A673 (cell line): Measurements from ENCODE around the gene COL5A1.

Experiments used
- EZH2 ChIP-seq: fragments of 200-600 bp; sonication (generic); IDR thresholded peaks from 2 replicates; pipeline ENCODE4 v1.6.1; 2017; ENCODE audit warnings: borderline replicate concordance, low read depth, mild to moderate bottlenecking, mixed read lengths, antibody characterized with exemption, low read length; ENCODE audit not compliant: poor library complexity, severe bottlenecking
- TF ChIP-seq, protein P1 (sequence below): fragments of 300-800, 200-600 bp; sonication (generic); conservative IDR thresholded peaks from 2 replicates; pipeline ENCODE4 v1.5.1; 2017; ENCODE audit warnings: low read depth, mild to moderate bottlenecking, antibody characterized with exemption, low read length, moderate library complexity, mixed read lengths

GRCh38 chr9:134733480-134734232, 92.1 kb downstream of the COL5A1 start:
- TF ChIP-seq, protein P1, sequence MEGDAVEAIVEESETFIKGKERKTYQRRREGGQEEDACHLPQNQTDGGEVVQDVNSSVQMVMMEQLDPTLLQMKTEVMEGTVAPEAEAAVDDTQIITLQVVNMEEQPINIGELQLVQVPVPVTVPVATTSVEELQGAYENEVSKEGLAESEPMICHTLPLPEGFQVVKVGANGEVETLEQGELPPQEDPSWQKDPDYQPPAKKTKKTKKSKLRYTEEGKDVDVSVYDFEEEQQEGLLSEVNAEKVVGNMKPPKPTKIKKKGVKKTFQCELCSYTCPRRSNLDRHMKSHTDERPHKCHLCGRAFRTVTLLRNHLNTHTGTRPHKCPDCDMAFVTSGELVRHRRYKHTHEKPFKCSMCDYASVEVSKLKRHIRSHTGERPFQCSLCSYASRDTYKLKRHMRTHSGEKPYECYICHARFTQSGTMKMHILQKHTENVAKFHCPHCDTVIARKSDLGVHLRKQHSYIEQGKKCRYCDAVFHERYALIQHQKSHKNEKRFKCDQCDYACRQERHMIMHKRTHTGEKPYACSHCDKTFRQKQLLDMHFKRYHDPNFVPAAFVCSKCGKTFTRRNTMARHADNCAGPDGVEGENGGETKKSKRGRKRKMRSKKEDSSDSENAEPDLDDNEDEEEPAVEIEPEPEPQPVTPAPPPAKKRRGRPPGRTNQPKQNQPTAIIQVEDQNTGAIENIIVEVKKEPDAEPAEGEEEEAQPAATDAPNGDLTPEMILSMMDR = no peak
- no peak for TF ChIP-seq EZH2
